Measurements from ENCODE around the gene AFG1L.

Gene AFG1L

GRCh38 chr6:108432792-108433191, 137.9 kb downstream of the AFG1L start:
- no peak for TF ChIP-seq CTCF (IDR thresholded peaks at IDR 0.05; ENCODE audit: low read depth, low read length)
- no peak overlapping the region for H3K4me3 ChIP-seq (ENCODE audit: low read depth, low read length)

GRCh38 chr6:108434222-108434621, 139.4 kb downstream of the AFG1L start:
- TF ChIP-seq CTCF (IDR thresholded peaks at IDR 0.05; ENCODE audit: low read depth, low read length), result no peak
- no peak overlapping the region for H3K4me3 ChIP-seq (ENCODE audit: low read depth, low read length)

GRCh38 chr6:108435391-108435790, 140.5 kb downstream of the AFG1L start:
- no peak overlapping the region for H3K4me3 ChIP-seq (ENCODE audit: low read depth, low read length)
- no peak for TF ChIP-seq CTCF (IDR thresholded peaks at IDR 0.05; ENCODE audit: low read depth, low read length)

- H3K4me3 ChIP-seq (ENCODE audit: low read depth, low read length), result no peak overlapping the region
- no peak for TF ChIP-seq CTCF (IDR thresholded peaks at IDR 0.05; ENCODE audit: low read depth, low read length)
Observed at GRCh38 chr6:108436771-108437170, 141.9 kb downstream of the AFG1L start.

GRCh38 chr6:108437821-108438220, 143.0 kb downstream of the AFG1L start:
- no peak for TF ChIP-seq CTCF (IDR thresholded peaks at IDR 0.05; ENCODE audit: low read depth, low read length)

GRCh38 chr6:108438918-108439317, 144.1 kb downstream of the AFG1L start:
- TF ChIP-seq CTCF (IDR thresholded peaks at IDR 0.05; ENCODE audit: low read depth, low read length), result no peak
- no peak overlapping the region for H3K4me3 ChIP-seq (ENCODE audit: low read depth, low read length)

More at GRCh38 chr6:108437821-108438220, 143.0 kb downstream of the AFG1L start:
- H3K4me3 ChIP-seq (ENCODE audit: low read depth, low read length), result no peak overlapping the region

GRCh38 chr6:108441141-108441540, 146.3 kb downstream of the AFG1L start:
- no peak for TF ChIP-seq CTCF (IDR thresholded peaks at IDR 0.05; ENCODE audit: low read depth, low read length)
- H3K4me3 ChIP-seq (ENCODE audit: low read depth, low read length), result no peak overlapping the region

Data from WI38 (cell line).